A549 (cell line): ENCODE measurements around the gene SYT13.

Source experiments
- HDAC2 ChIP-seq: fragments of 200-600 bp; sonication (generic); IDR thresholded peaks from 2 replicates; pipeline ENCODE4 v1.6.1; 2016
- NFE2L2 ChIP-seq: fragments of 150-350 bp; conservative IDR thresholded peaks from 2 replicates; pipeline ENCODE4 v1.6.1; 2014; ENCODE audit warnings: low read length
- RFX5 ChIP-seq: fragments of 450-650 bp; IDR thresholded peaks from 2 replicates; pipeline ENCODE4 v1.7.1; 2014; ENCODE audit warnings: antibody characterized with exemption, mild to moderate bottlenecking, moderate library complexity
- TF ChIP-seq, protein P1 (sequence below): fragments of 450-650 bp; IDR thresholded peaks from 2 replicates; pipeline ENCODE4 v1.6.1; 2014; ENCODE audit warnings: antibody characterized with exemption
- TF ChIP-seq, protein P2 (sequence below): fragments of >200 bp; sonication (Bioruptor Twin); formaldehyde crosslinking; IDR thresholded peaks from 3 replicates; pipeline ENCODE4 v1.5.1; 2016

DNA sequence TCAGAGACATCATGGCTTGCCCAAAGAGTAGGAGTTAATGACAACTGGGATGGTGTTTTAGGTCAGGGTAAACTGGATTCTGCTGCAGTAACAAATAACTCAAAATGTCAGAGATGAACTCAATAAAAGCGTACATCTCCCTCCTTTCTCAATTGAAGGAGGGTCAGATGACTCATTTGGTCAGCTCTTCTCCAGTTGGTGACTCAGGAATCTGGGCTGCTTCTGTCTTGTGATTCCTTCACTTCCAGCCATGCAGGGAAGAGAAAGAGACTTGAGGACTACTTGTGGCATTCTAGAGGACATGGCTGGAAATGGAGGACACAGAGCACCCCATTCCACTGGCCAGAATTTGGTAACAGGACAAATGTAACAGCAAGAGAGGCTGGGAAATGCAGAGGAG lies 3.2 kb upstream of the SYT13 start:
- TF ChIP-seq NFE2L2 (no peak), RFX5 (no peak), HDAC2 (no peak)
- TF ChIP-seq, protein P1, sequence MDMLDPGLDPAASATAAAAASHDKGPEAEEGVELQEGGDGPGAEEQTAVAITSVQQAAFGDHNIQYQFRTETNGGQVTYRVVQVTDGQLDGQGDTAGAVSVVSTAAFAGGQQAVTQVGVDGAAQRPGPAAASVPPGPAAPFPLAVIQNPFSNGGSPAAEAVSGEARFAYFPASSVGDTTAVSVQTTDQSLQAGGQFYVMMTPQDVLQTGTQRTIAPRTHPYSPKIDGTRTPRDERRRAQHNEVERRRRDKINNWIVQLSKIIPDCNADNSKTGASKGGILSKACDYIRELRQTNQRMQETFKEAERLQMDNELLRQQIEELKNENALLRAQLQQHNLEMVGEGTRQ: no peak
- TF ChIP-seq, protein P2, sequence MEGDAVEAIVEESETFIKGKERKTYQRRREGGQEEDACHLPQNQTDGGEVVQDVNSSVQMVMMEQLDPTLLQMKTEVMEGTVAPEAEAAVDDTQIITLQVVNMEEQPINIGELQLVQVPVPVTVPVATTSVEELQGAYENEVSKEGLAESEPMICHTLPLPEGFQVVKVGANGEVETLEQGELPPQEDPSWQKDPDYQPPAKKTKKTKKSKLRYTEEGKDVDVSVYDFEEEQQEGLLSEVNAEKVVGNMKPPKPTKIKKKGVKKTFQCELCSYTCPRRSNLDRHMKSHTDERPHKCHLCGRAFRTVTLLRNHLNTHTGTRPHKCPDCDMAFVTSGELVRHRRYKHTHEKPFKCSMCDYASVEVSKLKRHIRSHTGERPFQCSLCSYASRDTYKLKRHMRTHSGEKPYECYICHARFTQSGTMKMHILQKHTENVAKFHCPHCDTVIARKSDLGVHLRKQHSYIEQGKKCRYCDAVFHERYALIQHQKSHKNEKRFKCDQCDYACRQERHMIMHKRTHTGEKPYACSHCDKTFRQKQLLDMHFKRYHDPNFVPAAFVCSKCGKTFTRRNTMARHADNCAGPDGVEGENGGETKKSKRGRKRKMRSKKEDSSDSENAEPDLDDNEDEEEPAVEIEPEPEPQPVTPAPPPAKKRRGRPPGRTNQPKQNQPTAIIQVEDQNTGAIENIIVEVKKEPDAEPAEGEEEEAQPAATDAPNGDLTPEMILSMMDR: no peak
